GM20000 (cell line): ENCODE results near the gene VILL.
"Not testable (repeated sequence)": the region's sequence is repeated elsewhere in the genome, so short reads cannot be mapped to it uniquely, and the experiment has no call there.

ENCODE experiments used
- DNase-seq: peaks from one replicate; pipeline ENCODE4 v3.0.0; 2012; ENCODE audit warnings: low spot score
- CTCF ChIP-seq: IDR thresholded peaks from 2 replicates; pipeline ENCODE4 v1.5.1; 2012; ENCODE audit warnings: mild to moderate bottlenecking, control low read depth; ENCODE audit errors: extremely low read depth, missing control alignments

The VILL gene

DNA sequence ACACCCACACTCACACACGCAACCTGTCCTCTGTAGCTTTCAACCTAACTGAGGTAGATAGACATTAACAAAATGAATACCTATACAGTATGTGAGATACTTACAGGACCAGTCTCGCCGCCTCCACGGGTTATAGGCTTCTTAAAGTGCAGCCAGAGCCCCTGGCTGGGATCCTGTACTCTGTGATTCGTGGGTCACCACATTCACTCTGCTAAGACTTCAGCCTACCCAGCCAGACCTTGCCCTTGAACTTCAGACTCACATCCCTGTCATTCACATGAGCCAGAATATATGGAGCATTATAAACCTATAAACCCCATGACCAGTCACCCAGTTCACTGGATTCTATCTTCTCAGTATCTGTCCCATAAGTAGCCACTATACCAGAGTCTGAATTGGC is 49.8 kb downstream of the VILL start:
- DNase-seq, result no peak
- TF ChIP-seq CTCF, result no peak

DNA sequence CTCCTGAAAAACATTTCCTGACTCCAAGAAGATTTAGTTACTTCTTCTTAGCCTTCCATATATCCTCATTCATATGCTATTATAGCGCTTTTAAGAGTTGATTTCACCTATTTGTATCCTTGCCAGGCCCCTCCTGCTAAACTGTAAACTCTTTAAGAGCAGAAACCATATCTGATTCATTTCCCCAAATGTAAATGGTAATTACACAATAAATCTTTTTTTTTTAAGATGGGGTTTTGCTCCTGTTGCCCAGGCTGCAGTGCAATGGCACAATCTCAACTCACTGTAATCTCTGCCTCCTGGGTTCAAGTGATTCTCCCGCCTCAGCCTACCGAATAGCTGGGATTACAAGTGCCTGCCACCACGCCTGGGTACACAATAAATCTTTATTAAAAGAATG is 52.9 kb downstream of the VILL start:
- no peak for DNase-seq
- TF ChIP-seq CTCF, result no peak

- no peak for TF ChIP-seq CTCF
- no peak for DNase-seq
Observed at GRCh38 chr3:38046027-38046426, 55.4 kb downstream of the VILL start.

DNA sequence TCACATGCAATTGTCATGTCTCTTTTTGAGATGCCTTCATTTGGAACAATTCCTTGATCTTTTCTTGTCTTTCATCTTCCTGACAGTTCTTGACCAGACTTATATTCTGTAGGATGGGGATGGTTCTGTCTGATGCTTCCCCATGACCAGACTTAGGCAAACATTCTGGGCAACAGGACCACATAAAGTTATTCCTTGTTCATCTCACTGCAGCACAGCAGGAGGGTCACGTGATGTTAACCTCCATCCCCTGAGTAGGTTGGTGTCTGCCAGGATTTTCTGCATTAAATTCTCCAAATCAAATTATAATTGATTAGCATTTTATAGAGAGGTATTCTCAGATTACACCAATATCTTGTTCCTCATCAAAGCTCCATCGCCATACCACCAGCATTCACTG is 56.2 kb downstream of the VILL start:
- no peak for DNase-seq
- no peak for TF ChIP-seq CTCF

DNA sequence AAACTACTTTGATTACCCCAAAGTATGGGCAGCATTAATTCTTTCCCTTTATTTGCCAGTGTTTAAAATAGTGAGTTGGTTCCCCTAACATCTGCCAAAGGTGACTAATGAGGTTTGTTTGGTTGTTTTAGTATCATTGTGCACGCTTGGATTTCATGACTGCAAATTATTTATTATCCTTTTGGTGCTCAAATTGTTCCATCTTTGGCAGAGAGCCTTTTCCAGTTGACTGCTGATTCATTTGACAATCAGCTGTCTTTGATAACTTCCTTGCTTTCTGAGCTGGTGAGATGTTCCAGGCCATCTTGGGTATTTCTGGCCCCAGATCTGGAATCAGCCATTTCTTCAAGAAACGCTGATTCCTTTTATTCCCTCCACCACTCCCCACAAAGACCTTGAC is 57.3 kb downstream of the VILL start:
- TF ChIP-seq CTCF, result no peak

GRCh38 chr3:38049358-38050126 is 59.0 kb downstream of the VILL start:
- TF ChIP-seq CTCF, result no peak
- no peak for DNase-seq

More for the DNA sequence above, 57.3 kb downstream of the VILL start:
- DNase-seq, result no peak

- TF ChIP-seq CTCF, result no peak
- DNase-seq, result no peak
Observed at GRCh38 chr3:38051131-38051530, 60.5 kb downstream of the VILL start.

DNA sequence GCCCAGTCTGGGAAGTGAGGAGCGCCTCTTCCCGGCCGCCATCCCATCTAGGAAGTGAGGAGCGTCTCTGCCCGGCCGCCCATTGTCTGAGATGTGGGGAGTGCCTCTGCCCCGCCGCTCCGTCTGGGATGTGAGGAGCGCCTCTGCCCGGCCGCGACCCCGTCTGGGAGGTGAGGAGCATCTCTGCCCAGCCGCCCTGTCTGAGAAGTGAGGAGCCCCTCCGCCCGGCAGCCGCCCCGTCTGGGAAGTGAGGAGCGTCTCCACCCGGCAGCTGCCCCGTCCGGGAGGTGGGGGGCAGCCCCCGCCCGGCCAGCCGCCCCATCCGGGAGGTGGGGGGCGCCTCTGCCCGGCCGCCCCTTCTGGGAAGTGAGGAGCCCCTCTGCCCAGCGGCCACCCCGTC is 62.7 kb downstream of the VILL start:
- not testable (repeated sequence) for DNase-seq

DNA sequence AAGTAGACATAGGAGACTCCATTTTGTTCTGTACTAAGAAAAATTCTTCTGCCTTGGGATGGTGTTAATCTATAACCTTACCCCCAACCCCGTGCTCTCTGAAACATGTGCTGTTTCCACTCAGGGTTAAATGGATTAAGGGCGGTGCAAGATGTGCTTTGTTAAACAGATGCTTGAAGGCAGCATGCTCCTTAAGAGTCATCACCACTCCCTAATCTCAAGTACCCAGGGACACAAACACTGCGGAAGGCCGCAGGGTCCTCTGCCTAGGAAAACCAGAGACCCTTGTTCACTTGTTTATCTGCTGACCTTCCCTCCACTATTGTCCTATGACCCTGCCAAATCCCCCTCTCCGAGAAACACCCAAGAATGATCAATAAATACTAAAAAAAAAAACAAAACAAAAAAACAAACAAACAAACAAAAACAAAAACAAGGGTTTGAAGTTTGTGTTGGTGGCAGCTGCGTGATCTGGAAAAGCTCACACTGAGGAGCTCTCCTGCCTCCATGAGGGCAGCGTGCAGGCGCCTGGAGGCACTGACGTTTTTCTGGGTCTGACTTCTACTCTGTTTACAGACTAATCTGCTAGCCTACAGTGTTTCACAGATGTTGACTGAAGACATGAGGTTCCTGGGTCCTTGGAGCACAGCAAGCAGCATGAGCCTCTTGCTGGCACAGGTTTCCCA is 63.4 kb downstream of the VILL start:
- DNase-seq, result not testable (repeated sequence)
